Endothelial cell of umbilical vein (primary cell): ENCODE results near the gene CCNL2. TPM values are rescaled to one million over a fixed set of nuclear protein-coding genes. Genes with fewer than 3 reads are reported as not detected.

Source experiments
- BruUV-seq: library from RNA; stranded (reverse); fragments of 400-500 nt; replicated peaks from 2 replicates; lab custom pipeline; 2021; lab: Mats Ljungman, UMichigan
- CTCF ChIA-PET: fragments of 300-600, 350-600 bp; sonication (Branson Sonifier 250); formaldehyde crosslinking; loops from one replicate; lab custom pipeline; 2021; ENCODE audit warnings: antibody characterized with exemption, inconsistent platforms; lab: Charles Lee
- POLR2A ChIA-PET: fragments of 300-600, 350-600 bp; sonication (Branson Sonifier 250); formaldehyde crosslinking; loops from one replicate; lab custom pipeline; 2021; ENCODE audit warnings: antibody characterized with exemption, inconsistent platforms; lab: Charles Lee
- DNase-seq: peaks from one replicate; pipeline ENCODE4 v3.0.0-alpha.2; 2011; ENCODE audit warnings: low read depth, low spot score
- FAIRE-seq: peaks from 2 replicates; lab custom pipeline; 2011; peaks lifted over from hg19 to GRCh38; lab: Jason Lieb, UNC
- H2AFZ ChIP-seq: 2 replicates; pipeline ENCODE4 v1.6.0; 2012; ENCODE audit warnings: low read depth, low read length, control low read depth, inconsistent platforms
- H3K27ac ChIP-seq: 2 replicates; pipeline ENCODE4 v1.5.1; 2011; ENCODE audit warnings: low read depth, mild to moderate bottlenecking, control low read depth, low read length, moderate library complexity; ENCODE audit not compliant: insufficient read depth
- H3K27me3 ChIP-seq, 2 experiments: 2 replicates each; pipeline versions ENCODE4 v1.6.0 to v1.6.1; 2011; ENCODE audit warnings: low read length in 2 of 2, mixed read lengths in 1 of 2; ENCODE audit not compliant: control insufficient read depth in 2 of 2, insufficient read depth in 2 of 2
- H3K36me3 ChIP-seq, 2 experiments: 2 replicates in 1 of 2; 3 replicates in 1 of 2; pipeline ENCODE4 v1.5.1; 2011; ENCODE audit warnings: low read length in 2 of 2, mild to moderate bottlenecking in 1 of 2, moderate library complexity in 1 of 2; ENCODE audit not compliant: control insufficient read depth in 2 of 2, insufficient read depth in 2 of 2; ENCODE audit errors: extremely low read depth in 1 of 2
- H3K4me1 ChIP-seq: 3 replicates; pipeline ENCODE4 v1.5.1; 2011; ENCODE audit warnings: mild to moderate bottlenecking, low read length; ENCODE audit not compliant: control insufficient read depth, insufficient read depth; ENCODE audit errors: extremely low read depth
- H3K4me2 ChIP-seq: 2 replicates; pipeline ENCODE4 v1.6.1; 2011; ENCODE audit warnings: low read length, control low read depth, mixed read lengths; ENCODE audit not compliant: insufficient read depth
- H3K4me3 ChIP-seq, 3 experiments: fragments of 200-600 bp in 1 of 3; sonication (generic), shearing (Covaris generic) in 1 of 3; replicated peaks in 1 of 3; 2 replicates each; pipeline ENCODE4 v1.5.1; 2011 to 2016; ENCODE audit warnings: control low read depth in 3 of 3, low read length in 3 of 3, mild to moderate bottlenecking in 2 of 3, inconsistent platforms in 1 of 3, low read depth in 1 of 3, moderate library complexity in 1 of 3; ENCODE audit not compliant: insufficient read depth in 1 of 3
- H3K79me2 ChIP-seq: 2 replicates; pipeline ENCODE4 v1.6.0; 2012; ENCODE audit warnings: low read length, inconsistent platforms; ENCODE audit not compliant: control insufficient read depth, insufficient read depth
- H3K9ac ChIP-seq: replicated peaks from 2 replicates; pipeline ENCODE3; 2011; ENCODE audit warnings: low read length, control low read depth; ENCODE audit not compliant: insufficient read depth; ENCODE audit errors: extremely low read depth
- H3K9me1 ChIP-seq: replicated peaks from 3 replicates; pipeline ENCODE4 v1.6.0; 2011; ENCODE audit warnings: mild to moderate bottlenecking, low read length; ENCODE audit not compliant: control insufficient read depth, insufficient read depth; ENCODE audit errors: extremely low read depth
- H3K9me3 ChIP-seq: replicated peaks from 2 replicates; pipeline ENCODE4 v1.5.1; 2012; ENCODE audit warnings: low read length, inconsistent platforms; ENCODE audit not compliant: control insufficient read depth, insufficient read depth
- H4K20me1 ChIP-seq: replicated peaks from 2 replicates; pipeline ENCODE3; 2011; ENCODE audit warnings: mild to moderate bottlenecking, low read length; ENCODE audit not compliant: control insufficient read depth, insufficient read depth; ENCODE audit errors: extremely low read depth
- CTCF ChIP-seq, 2 donors: IDR thresholded peaks; 1 replicate in 1 of 2; 2 replicates in 1 of 2; pipeline ENCODE4 v1.5.1; 2011; ENCODE audit warnings: low read length in 2 of 2, mild to moderate bottlenecking in 2 of 2, moderate library complexity in 2 of 2, control low read depth in 1 of 2, inconsistent platforms in 1 of 2, low read depth in 1 of 2; ENCODE audit not compliant: insufficient read depth in 1 of 2; ENCODE audit errors: extremely low read depth in 1 of 2
- EZH2 ChIP-seq: IDR thresholded peaks from 2 replicates; pipeline ENCODE4 v1.6.1; 2012; ENCODE audit warnings: borderline replicate concordance, low read depth, mild to moderate bottlenecking, moderate library complexity, low read length, inconsistent platforms; ENCODE audit not compliant: severe bottlenecking
- POLR2AphosphoS5 ChIP-seq: IDR thresholded peaks from 2 replicates; pipeline ENCODE4 v1.6.1; 2012; ENCODE audit warnings: low read depth, mild to moderate bottlenecking, control low read depth, low read length, moderate library complexity; ENCODE audit not compliant: insufficient read depth
- dilution Hi-C: fragments of 300-500 bp; cut with MboI; formaldehyde crosslinking; loops from one replicate; pipeline ENCODE4 v1.15.0; 2019; ENCODE audit warnings: low sequenced_read_pairs; ENCODE audit not compliant: extremely low pct_ligation_motif_present
- intact Hi-C: fragments of 100-400 bp; cut with micrococcal nuclease; formaldehyde crosslinking; loops from one replicate; pipeline ENCODE4 v1.10.0; 2022
- polyA plus RNA-seq, 4 experiments: library from polyadenylated mRNA; depleted of rRNA in 3 of 4; stranded (reverse) in 3 of 4; unstranded in 1 of 4; fragments of >200 nt; gene quantifications; 2 replicates each; pipeline versions ENCODE4 v1.2.1 to v1.2.3, GENCODE V29; 2011 to 2012; ENCODE audit warnings: missing spikeins in 1 of 4
- total RNA-seq: library from RNA; stranded (reverse); gene quantifications from 2 replicates; pipeline ENCODE4 v1.2.3, GENCODE V29; 2021

The CCNL2 gene
- total and polyA plus RNA-seq, 2 donors (not counting 3 experiments of a cell fraction or from before 2014, with no cell fraction given): 188 to 209 TPM

GRCh38 chr1:1344655-1345361 lies 54.3 kb downstream of the CCNL2 start:
- Histone ChIP-seq H3K27ac (no peak overlapping the region), H3K4me1 (peaks cover 10% of the 10 kb centered on the region), H3K9ac (no peak overlapping the region), H3K36me3 (peaks cover 0 to 10% of the 10 kb centered on the region in 2 experiments), H4K20me1 (no peaks in the 10 kb centered on the region), H3K4me3 (no peak overlapping the region), H3K4me2 (no peak overlapping the region), H3K79me2 (peaks cover 33% of the 10 kb centered on the region), H3K27me3 (no peaks in the 10 kb centered on the region), H3K9me3 (no peaks in the 10 kb centered on the region), H3K9me1 (no peaks in the 10 kb centered on the region), H2AFZ (no peak overlapping the region)
- CTCF ChIA-PET: interaction anchor here (2.0 kb wide), 1 partner anchor 27 kb away, joined by 6 read pairs; no protein-coding TSS in a partner anchor
- POLR2A ChIA-PET: no interaction called here
- FAIRE-seq (no peak), DNase-seq (no peak)
- BruUV-seq: no TSS peak
- intact Hi-C loops (no loop called here), dilution Hi-C loops (no loop called here)
- no peak for TF ChIP-seq POLR2AphosphoS5
- TF ChIP-seq CTCF (IDR thresholded peaks at IDR 0.05; ENCODE audit: extremely low read depth in 1 of 2, insufficient read depth in 1 of 2, low read depth in 1 of 2, low read length in 2 of 2): peak; percentile 17 to 47

- ChIA-PET CTCF (no interaction called here), POLR2A (no interaction called here)
- DNase-seq: no peak
- dilution Hi-C loops (no loop called here), intact Hi-C loops (no loop called here)
- Histone ChIP-seq H2AFZ (no peak overlapping the region), H3K9me1 (no peaks in the 10 kb centered on the region), H3K27ac (no peak overlapping the region), H3K79me2 (peaks cover 33% of the 10 kb centered on the region), H3K4me3 (no peak overlapping the region), H4K20me1 (no peaks in the 10 kb centered on the region), H3K4me1 (peaks cover 10% of the 10 kb centered on the region), H3K9me3 (no peaks in the 10 kb centered on the region), H3K9ac (no peak overlapping the region), H3K27me3 (no peaks in the 10 kb centered on the region), H3K4me2 (no peak overlapping the region), H3K36me3 (peaks cover 0 to 12% of the 10 kb centered on the region in 2 experiments)
- TF ChIP-seq EZH2: no peak
- no TSS peak for BruUV-seq
- FAIRE-seq: no peak
Observed at GRCh38 chr1:1343811-1344421, 55.2 kb downstream of the CCNL2 start.
